Adipocyte (in vitro differentiated cells): Measurements from ENCODE around the gene NXF1.

Experiments
- DNase-seq: peaks from one replicate; pipeline ENCODE4 v3.0.0-alpha.2; 2015; ENCODE audit warnings: low read depth
- H3K27me3 ChIP-seq: replicated peaks from 2 replicates; pipeline ENCODE4 v1.7.0; 2013; ENCODE audit warnings: mild to moderate bottlenecking, low read length, moderate library complexity; ENCODE audit not compliant: control insufficient read depth, insufficient read depth
- H3K36me3 ChIP-seq: 2 replicates; pipeline ENCODE4 v1.7.0; 2013; ENCODE audit warnings: low read length, mild to moderate bottlenecking, moderate library complexity; ENCODE audit not compliant: control insufficient read depth, insufficient read depth, severe bottlenecking
- H3K4me1 ChIP-seq: 2 replicates; pipeline ENCODE4 v1.7.0; 2013; ENCODE audit warnings: mild to moderate bottlenecking, low read length, moderate library complexity; ENCODE audit not compliant: control insufficient read depth, insufficient read depth
- H3K4me3 ChIP-seq: 2 replicates; pipeline ENCODE4 v1.7.0; 2013; ENCODE audit warnings: mild to moderate bottlenecking, low read length, moderate library complexity
- H3K9ac ChIP-seq: 2 replicates; pipeline ENCODE4 v1.7.0; 2013; ENCODE audit warnings: mild to moderate bottlenecking, low read length, moderate library complexity
- H3K9me3 ChIP-seq: 2 replicates; pipeline ENCODE4 v1.7.0; 2013; ENCODE audit warnings: mild to moderate bottlenecking, low read length, moderate library complexity; ENCODE audit not compliant: control insufficient read depth

NXF1 gene

GRCh38 chr11:62799486-62799885 is 5.8 kb downstream of the NXF1 start:
- Histone ChIP-seq H3K4me3 (no peak overlapping the region), H3K9ac (no peak overlapping the region), H3K36me3 (peaks cover 88% of the 10 kb centered on the region), H3K9me3 (no peaks in the 10 kb centered on the region), H3K27me3 (no peaks in the 10 kb centered on the region), H3K4me1 (peaks cover 10% of the 10 kb centered on the region)
- DNase-seq, result no peak

GRCh38 chr11:62796281-62796680 is 9.0 kb downstream of the NXF1 start:
- DNase-seq, result no peak
- H3K36me3 ChIP-seq, result peaks cover 89% of the 10 kb centered on the region

GRCh38 chr11:62794201-62794775 is 11.0 kb downstream of the NXF1 start:
- peaks cover 83% of the 10 kb centered on the region for H3K36me3 ChIP-seq
- peaks cover 17% of the 10 kb centered on the region for H3K4me1 ChIP-seq
- DNase-seq, result no peak
- H3K4me3 ChIP-seq, result no peak overlapping the region
- H3K9ac ChIP-seq, result no peak overlapping the region
- H3K27me3 ChIP-seq, result no peaks in the 10 kb centered on the region
- H3K9me3 ChIP-seq, result no peaks in the 10 kb centered on the region

More at GRCh38 chr11:62796281-62796680, 9.0 kb downstream of the NXF1 start:
- no peaks in the 10 kb centered on the region for H3K27me3 ChIP-seq
- H3K4me3 ChIP-seq, result no peak overlapping the region
- peaks cover 6% of the 10 kb centered on the region for H3K4me1 ChIP-seq
- H3K9ac ChIP-seq, result no peak overlapping the region
- H3K9me3 ChIP-seq, result no peaks in the 10 kb centered on the region

GRCh38 chr11:62792202-62792575 is 13.1 kb downstream of the NXF1 start:
- Histone ChIP-seq H3K36me3 (peaks cover 66% of the 10 kb centered on the region), H3K4me1 (peaks cover 23% of the 10 kb centered on the region), H3K9ac (peak overlapping the region; percentile 93), H3K27me3 (no peaks in the 10 kb centered on the region), H3K9me3 (no peaks in the 10 kb centered on the region), H3K4me3 (peak overlapping the region; percentile 88)
- DNase-seq, result no peak

- H3K36me3 ChIP-seq, result peaks cover 61% of the 10 kb centered on the region
- H3K4me3 ChIP-seq, result peak within 1 kb of the TSS; percentile 88
- peaks cover 23% of the 10 kb centered on the region for H3K4me1 ChIP-seq
- H3K9me3 ChIP-seq, result no peaks in the 10 kb centered on the region
- H3K9ac ChIP-seq, result peak within 1 kb of the TSS; percentile 93
- no peaks in the 10 kb centered on the region for H3K27me3 ChIP-seq
- peak; percentile 96 for DNase-seq
These were observed 13.6 kb downstream of the NXF1 start, which contains the start of gene TMEM223 for GRCh38 chr11:62791501-62792201. TMEM223 (minus strand) TSS chr11:62792006; CDS start chr11:62791994, 12 bp downstream.

- no peaks in the 10 kb centered on the region for H3K27me3 ChIP-seq
- H3K9ac ChIP-seq, result no peak overlapping the region
- no peaks in the 10 kb centered on the region for H3K9me3 ChIP-seq
- no peak for DNase-seq
- H3K4me1 ChIP-seq, result peaks cover 31% of the 10 kb centered on the region
- peaks cover 44% of the 10 kb centered on the region for H3K36me3 ChIP-seq
- H3K4me3 ChIP-seq, result no peak overlapping the region
These were observed 15.7 kb downstream of the NXF1 start for GRCh38 chr11:62789576-62789975.

- Histone ChIP-seq H3K9ac (peak overlapping the region; percentile 23), H3K36me3 (peaks cover 38% of the 10 kb centered on the region), H3K4me3 (no peak overlapping the region), H3K9me3 (no peaks in the 10 kb centered on the region), H3K27me3 (no peaks in the 10 kb centered on the region), H3K4me1 (peaks cover 31% of the 10 kb centered on the region)
- DNase-seq, result no peak
These were observed 16.2 kb downstream of the NXF1 start for GRCh38 chr11:62788991-62789390.

GRCh38 chr11:62787005-62787759 is 18.1 kb downstream of the NXF1 start, which contains the start of gene TMEM179B:
TMEM179B (plus strand) TSS chr11:62787402; CDS start chr11:62787432, 30 bp downstream.
- H3K9me3 ChIP-seq, result no peaks in the 10 kb centered on the region
- H3K9ac ChIP-seq, result peak within 1 kb of the TSS; percentile 89
- H3K4me3 ChIP-seq, result peak within 1 kb of the TSS; percentile 89
- H3K27me3 ChIP-seq, result no peaks in the 10 kb centered on the region
- peaks cover 27% of the 10 kb centered on the region for H3K4me1 ChIP-seq
- peaks cover 30% of the 10 kb centered on the region for H3K36me3 ChIP-seq
- DNase-seq, result peak; percentile 100

- Histone ChIP-seq H3K9ac (peak overlapping the region; percentile 89), H3K27me3 (no peaks in the 10 kb centered on the region), H3K9me3 (no peaks in the 10 kb centered on the region), H3K36me3 (peaks cover 35% of the 10 kb centered on the region), H3K4me1 (peaks cover 25% of the 10 kb centered on the region), H3K4me3 (peak overlapping the region; percentile 89)
- DNase-seq, result peak; percentile 97
These were observed 18.8 kb downstream of the NXF1 start for GRCh38 chr11:62786318-62787004.

GRCh38 chr11:62782753-62783152 is 22.5 kb downstream of the NXF1 start:
- Histone ChIP-seq H3K36me3 (peaks cover 33% of the 10 kb centered on the region), H3K27me3 (no peaks in the 10 kb centered on the region), H3K9ac (no peak overlapping the region), H3K4me3 (no peak overlapping the region), H3K9me3 (no peaks in the 10 kb centered on the region), H3K4me1 (peaks cover 8% of the 10 kb centered on the region)
- no peak for DNase-seq

GRCh38 chr11:62778441-62778840 is 26.8 kb downstream of the NXF1 start:
- no peak for DNase-seq
- H3K4me1 ChIP-seq, result no peaks in the 10 kb centered on the region
- no peaks in the 10 kb centered on the region for H3K9me3 ChIP-seq
- no peaks in the 10 kb centered on the region for H3K27me3 ChIP-seq
- no peak overlapping the region for H3K9ac ChIP-seq
- H3K36me3 ChIP-seq, result peaks cover 46% of the 10 kb centered on the region
- no peak overlapping the region for H3K4me3 ChIP-seq
